ENCODE results near the gene FAM240A.

DNA sequence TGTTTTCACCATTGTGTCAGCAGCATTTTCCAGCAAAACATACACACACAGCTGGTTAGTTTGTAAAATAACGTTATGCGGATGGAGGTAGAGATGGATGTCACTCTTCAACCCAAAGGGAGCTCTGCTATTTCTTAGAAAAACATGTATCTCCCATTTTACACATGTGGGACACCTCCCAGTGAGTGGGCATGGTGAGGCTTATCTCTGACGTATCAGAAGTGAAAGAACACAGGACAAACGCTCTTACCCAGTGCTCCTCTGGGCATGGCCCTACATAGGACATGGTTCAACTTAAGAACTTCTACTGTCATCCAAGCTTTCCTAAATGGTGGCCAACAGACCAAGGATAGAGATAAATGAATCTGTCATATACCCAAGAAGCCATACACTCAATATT lies 2.1 kb downstream of the FAM240A start:
- TF ChIP-seq EZH2 (IDR thresholded peaks at IDR 0.05) = no peak
- TF ChIP-seq POLR2AphosphoS5 (IDR thresholded peaks at IDR 0.05; ENCODE audit: borderline replicate concordance, low read depth, low read length) = no peak

Data from SK-N-MC (cell line).